ENCODE results near the gene EIF6. TPM values are rescaled to one million over a fixed set of nuclear protein-coding genes. Genes with fewer than 3 reads are reported as not detected.

Gene EIF6
- total and polyA plus RNA-seq, 10 donors: 50.5 to 121 (median 68.0) TPM

DNA sequence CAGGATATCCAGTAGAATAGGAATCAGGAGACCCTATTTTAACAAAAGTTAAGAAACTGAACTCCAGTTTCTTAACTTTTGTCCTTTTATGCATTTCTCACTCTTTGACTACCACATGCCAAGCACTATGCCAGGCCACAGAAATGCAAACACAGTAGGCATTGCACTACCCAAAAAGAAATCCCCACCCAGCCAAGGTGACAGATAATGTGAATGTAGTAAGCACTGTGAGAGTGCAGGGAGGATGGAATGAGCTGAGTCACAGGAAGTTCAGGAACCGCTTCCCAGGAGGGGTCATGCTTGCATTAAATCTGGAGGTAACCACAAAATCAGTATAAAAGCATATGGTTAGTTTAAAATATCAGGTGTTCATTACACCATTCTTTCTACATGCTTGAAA lies 27.7 kb upstream of the EIF6 start:
- DNase-seq: no peak
- H3K27me3 ChIP-seq (replicated peaks in 1 of 7): no peaks in the 10 kb centered on the region
- H3K4me3 ChIP-seq: no peak overlapping the region
- H3K4me1 ChIP-seq: peaks cover 0 to under 1% (median 0%) of the 10 kb centered on the region in 6 donors
- WGBS, 5 donors: 32 to 86% (median 51%) methylated on average over 1 of the region's 1 CpG
- TF ChIP-seq POLR2A (IDR thresholded peaks at IDR 0.05) (no peak), POLR2AphosphoS5 (IDR thresholded peaks at IDR 0.05) (no peak)
- TF ChIP-seq, protein P1, sequence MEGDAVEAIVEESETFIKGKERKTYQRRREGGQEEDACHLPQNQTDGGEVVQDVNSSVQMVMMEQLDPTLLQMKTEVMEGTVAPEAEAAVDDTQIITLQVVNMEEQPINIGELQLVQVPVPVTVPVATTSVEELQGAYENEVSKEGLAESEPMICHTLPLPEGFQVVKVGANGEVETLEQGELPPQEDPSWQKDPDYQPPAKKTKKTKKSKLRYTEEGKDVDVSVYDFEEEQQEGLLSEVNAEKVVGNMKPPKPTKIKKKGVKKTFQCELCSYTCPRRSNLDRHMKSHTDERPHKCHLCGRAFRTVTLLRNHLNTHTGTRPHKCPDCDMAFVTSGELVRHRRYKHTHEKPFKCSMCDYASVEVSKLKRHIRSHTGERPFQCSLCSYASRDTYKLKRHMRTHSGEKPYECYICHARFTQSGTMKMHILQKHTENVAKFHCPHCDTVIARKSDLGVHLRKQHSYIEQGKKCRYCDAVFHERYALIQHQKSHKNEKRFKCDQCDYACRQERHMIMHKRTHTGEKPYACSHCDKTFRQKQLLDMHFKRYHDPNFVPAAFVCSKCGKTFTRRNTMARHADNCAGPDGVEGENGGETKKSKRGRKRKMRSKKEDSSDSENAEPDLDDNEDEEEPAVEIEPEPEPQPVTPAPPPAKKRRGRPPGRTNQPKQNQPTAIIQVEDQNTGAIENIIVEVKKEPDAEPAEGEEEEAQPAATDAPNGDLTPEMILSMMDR (IDR thresholded peaks at IDR 0.05 in 8 of 11, conservative IDR thresholded peaks at IDR 0.05 in 3 of 11): no peak
- no peaks in the 10 kb centered on the region for H3K9me3 ChIP-seq
- intact Hi-C loops (cut with DNase I; ENCODE audit: low total_unique reads): no loop called here
- H3K27ac ChIP-seq: no peak overlapping the region
- H3K36me3 ChIP-seq: peaks cover 0 to 69% (median 6%) of the 10 kb centered on the region in 6 donors

DNA sequence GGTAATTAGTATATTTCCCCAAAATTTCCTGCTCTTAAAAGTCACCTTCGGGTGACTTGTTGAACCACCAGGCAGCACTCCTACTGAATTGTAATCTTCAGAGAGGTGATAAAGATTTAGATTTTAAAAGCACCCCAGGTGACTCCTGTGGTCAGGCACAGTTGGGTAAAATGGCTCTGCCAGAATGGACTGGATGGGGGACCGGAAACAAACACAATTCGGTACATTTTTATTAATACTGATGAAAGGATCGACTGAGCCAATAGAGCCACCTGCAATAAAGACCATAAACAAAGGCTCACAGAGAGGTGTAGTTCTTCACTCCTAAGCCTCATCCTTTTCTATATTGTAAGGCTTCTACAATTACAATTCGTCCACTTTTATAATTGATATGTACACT lies 27.2 kb upstream of the EIF6 start:
- peaks cover 0 to 5% (median 0%) of the 10 kb centered on the region in 6 donors for H3K4me1 ChIP-seq
- WGBS, 5 donors: 90 to 95% (median 93%) methylated on average over 5 of the region's 5 CpGs
- H3K27ac ChIP-seq: no peak overlapping the region
- no peaks in the 10 kb centered on the region for H3K27me3 ChIP-seq (replicated peaks in 1 of 7)
- peaks cover 0 to 69% (median 6%) of the 10 kb centered on the region in 6 donors for H3K36me3 ChIP-seq
- DNase-seq: no peak
- no peaks in the 10 kb centered on the region for H3K9me3 ChIP-seq
- H3K4me3 ChIP-seq: no peak overlapping the region
- TF ChIP-seq POLR2A (IDR thresholded peaks at IDR 0.05): no peak
- intact Hi-C loops (cut with DNase I; ENCODE audit: low total_unique reads): no loop called here

DNA sequence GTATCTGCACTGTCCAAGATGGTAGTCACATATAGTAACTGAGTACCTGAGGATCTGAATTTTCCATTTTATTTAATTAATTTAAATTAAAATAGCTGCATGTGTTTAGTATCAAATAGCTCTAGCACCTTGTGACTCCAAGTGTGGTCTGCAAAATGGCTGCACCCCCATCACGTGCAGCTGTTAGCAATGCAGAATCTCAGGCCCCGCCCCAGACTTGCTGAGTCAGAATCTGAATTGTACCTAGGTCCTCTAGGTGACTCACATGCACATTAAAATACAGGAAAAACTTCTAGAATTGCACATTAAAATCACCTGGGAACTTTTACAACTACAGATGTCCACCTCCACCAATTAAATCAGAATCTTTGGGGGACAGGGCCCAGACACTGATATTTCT lies 26.8 kb upstream of the EIF6 start:
- intact Hi-C loops (cut with DNase I; ENCODE audit: low total_unique reads): no loop called here
- TF ChIP-seq, protein P1 (IDR thresholded peaks at IDR 0.05 in 8 of 11, conservative IDR thresholded peaks at IDR 0.05 in 3 of 11): no peak
- TF ChIP-seq POLR2A (IDR thresholded peaks at IDR 0.05) (no peak), POLR2AphosphoS5 (IDR thresholded peaks at IDR 0.05) (no peak)
- no peaks in the 10 kb centered on the region for H3K27me3 ChIP-seq (replicated peaks in 1 of 7)
- H3K36me3 ChIP-seq: peaks cover 0 to 73% (median 6%) of the 10 kb centered on the region in 6 donors
- H3K9me3 ChIP-seq: no peaks in the 10 kb centered on the region
- no peak for DNase-seq
- H3K27ac ChIP-seq: no peak overlapping the region
- H3K4me1 ChIP-seq: peaks cover 0 to 6% (median 0%) of the 10 kb centered on the region in 6 donors
- 79 to 84% (median 80%) methylated on average over 2 of the region's 2 CpGs for WGBS, 5 donors
- H3K4me3 ChIP-seq: no peak overlapping the region

DNA sequence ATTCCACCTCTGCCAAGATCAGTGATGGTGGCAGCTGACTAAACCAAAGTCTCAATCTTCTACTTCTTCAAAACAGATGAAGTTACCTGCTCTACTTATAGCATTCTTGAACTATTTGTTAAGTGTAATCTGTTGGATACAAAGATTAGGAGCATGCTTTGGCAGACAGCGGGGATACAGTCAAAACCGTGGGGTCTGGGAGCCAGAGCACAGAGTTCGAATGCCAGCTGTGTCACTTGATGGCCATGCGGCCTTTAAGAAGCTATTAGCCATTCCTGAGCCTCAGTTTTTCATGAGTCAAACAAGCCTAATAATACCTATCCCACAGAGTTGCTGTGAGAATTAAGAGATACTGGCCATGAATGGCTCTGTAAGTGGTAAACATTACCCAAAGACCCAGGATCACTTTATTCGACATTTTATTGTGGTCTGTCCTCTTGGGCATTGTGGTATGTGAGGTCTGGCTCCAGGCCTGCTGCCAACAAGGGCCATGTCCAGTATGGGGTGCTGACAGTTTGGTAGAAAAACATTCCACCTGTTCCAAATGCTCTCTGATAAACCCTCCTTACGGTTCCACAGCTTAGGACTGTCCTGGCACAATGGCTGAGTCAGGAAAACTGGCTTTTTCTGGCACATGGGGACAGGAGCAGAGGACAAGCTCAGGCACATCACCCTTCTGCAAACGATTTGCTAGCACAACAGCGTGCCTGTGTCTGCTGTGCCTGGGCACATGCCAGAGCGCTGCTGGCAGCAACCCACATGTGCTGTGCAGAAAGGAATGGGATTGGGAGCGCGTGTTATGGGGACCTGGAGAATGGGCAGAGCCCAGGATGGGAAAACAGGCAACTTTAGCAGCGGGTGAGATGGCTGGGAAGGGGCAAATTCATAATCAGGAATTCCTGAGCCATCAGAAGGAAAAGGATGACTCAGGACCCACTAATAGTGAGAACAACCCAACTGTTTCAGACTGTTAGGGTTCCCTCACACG lies 23.4 kb upstream of the EIF6 start:
- Histone ChIP-seq H3K27ac (no peak overlapping the region), H3K4me1 (peaks cover 0 to 13% (median 7%) of the 10 kb centered on the region in 6 donors), H3K9me3 (no peaks in the 10 kb centered on the region), H3K4me3 (no peak overlapping the region), H3K27me3 (replicated peaks in 1 of 7) (no peaks in the 10 kb centered on the region), H3K36me3 (peaks cover 0 to 67% (median 9%) of the 10 kb centered on the region in 6 donors)
- 86 to 91% (median 89%) methylated on average over 12 to 13 of the region's 13 CpGs for WGBS, 5 donors
- TF ChIP-seq POLR2AphosphoS5 (IDR thresholded peaks at IDR 0.05): no peak
- TF ChIP-seq POLR2A (IDR thresholded peaks at IDR 0.05): no peak
- TF ChIP-seq, protein P1 (IDR thresholded peaks at IDR 0.05 in 8 of 11, conservative IDR thresholded peaks at IDR 0.05 in 3 of 11): no peak
- no peak for DNase-seq
- intact Hi-C loops (cut with DNase I; ENCODE audit: low total_unique reads): no loop called here
